ENCODE measurements around the gene PREPL.

Gene PREPL

GRCh38 chr2:44291281-44292248 is 69.7 kb downstream of the PREPL start:
- no peak for DNase-seq

GRCh38 chr2:44290261-44290660 is 71.0 kb downstream of the PREPL start:
- no peak for DNase-seq

GRCh38 chr2:44286884-44287638 is 74.2 kb downstream of the PREPL start:
- DNase-seq = no peak

GRCh38 chr2:44286119-44286883 is 75.0 kb downstream of the PREPL start:
- no peak for DNase-seq

- DNase-seq = no peak
Measured at GRCh38 chr2:44285174-44285573, 76.1 kb downstream of the PREPL start.

- DNase-seq = no peak
Measured at GRCh38 chr2:44283116-44283666, 78.1 kb downstream of the PREPL start.

- no peak for DNase-seq
Measured at GRCh38 chr2:44280869-44281268, 80.4 kb downstream of the PREPL start.

- no peak for DNase-seq
Measured at GRCh38 chr2:44277541-44277940, 83.8 kb downstream of the PREPL start.

- no peak for DNase-seq
Measured at GRCh38 chr2:44275927-44276303, 85.4 kb downstream of the PREPL start.

GRCh38 chr2:44273596-44273995 is 87.7 kb downstream of the PREPL start:
- no peak for DNase-seq

- DNase-seq = no peak
Measured at GRCh38 chr2:44273076-44273475, 88.2 kb downstream of the PREPL start.

- DNase-seq = no peak
Measured at GRCh38 chr2:44271296-44271695, 90.0 kb downstream of the PREPL start.

- DNase-seq = no peak
Measured at GRCh38 chr2:44269831-44270230, 91.5 kb downstream of the PREPL start.

- DNase-seq = no peak
Measured at GRCh38 chr2:44267796-44268648, 93.3 kb downstream of the PREPL start.

All from NCI-H774 (cell line).